GM12891 (cell line): Measurements from ENCODE around the gene TTYH1.

ENCODE experiments used
- PAX5 ChIP-seq: IDR thresholded peaks from 2 replicates; pipeline ENCODE4 v1.6.1; 2011; ENCODE audit warnings: low read length, moderate library complexity, mild to moderate bottlenecking; ENCODE audit not compliant: insufficient read depth, severe bottlenecking
- POLR2A ChIP-seq: IDR thresholded peaks from 2 replicates; pipeline ENCODE4 v1.6.1; 2011; ENCODE audit warnings: low read depth, low read length, control low read depth
- POLR2AphosphoS5 ChIP-seq: IDR thresholded peaks from 2 replicates; pipeline ENCODE4 v1.6.1; 2011; ENCODE audit warnings: low read depth, low read length, control low read depth
- TAF1 ChIP-seq: IDR thresholded peaks from 2 replicates; pipeline ENCODE4 v1.6.1; 2011; ENCODE audit warnings: low read depth, low read length, control low read depth

DNA sequence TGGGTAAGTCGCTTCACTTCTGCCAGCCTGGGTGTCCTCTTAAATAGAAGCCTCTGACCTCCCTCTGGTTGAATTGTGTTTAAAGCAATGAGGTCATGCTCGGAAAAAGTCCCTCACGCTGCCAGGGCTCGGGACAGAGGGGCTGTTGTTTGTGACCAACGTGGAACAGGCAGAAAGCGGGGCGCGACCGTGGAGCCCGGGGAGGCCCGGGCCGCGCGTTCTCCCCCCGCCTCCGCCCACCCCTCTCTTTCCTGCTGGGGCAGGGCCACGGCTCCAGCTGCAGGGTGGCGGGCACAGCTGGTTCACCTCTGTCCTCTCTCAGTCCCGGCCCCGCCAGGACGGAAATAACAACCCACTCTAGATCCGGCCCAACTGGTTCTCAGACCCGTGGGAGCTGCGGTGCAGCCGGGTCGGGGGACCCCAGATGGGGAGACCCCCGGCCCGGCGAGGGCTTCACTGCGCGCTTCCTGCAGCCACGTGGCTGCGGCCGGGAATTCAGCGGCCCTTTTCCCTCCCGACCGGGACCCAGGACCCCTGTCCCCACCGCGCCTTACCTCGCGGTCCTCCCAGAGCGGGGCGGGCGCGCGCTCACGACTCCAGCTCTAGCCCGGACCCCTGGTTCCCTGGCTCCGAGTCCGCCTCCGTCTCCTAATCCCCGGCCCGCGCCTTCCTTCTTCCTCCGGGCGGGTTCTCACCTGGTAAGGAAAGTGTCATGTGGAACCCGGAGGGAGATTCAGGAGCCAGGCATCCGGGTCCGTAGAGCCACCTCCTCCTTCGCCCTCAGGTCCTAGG is 55.9 kb downstream of the TTYH1 start:
- TF ChIP-seq POLR2AphosphoS5 (no peak), POLR2A (no peak), PAX5 (no peak), TAF1 (no peak)
